Testis (tissue), 3 donors: ENCODE measurements around the gene FA2H. TPM values are rescaled to one million over a fixed set of nuclear protein-coding genes. Genes with fewer than 3 reads are reported as not detected.
"Not testable (repeated sequence)": the region's sequence is repeated elsewhere in the genome, so short reads cannot be mapped to it uniquely, and the experiment has no call there.

ENCODE experiments used
- DNase-seq: peaks from one replicate; pipeline ENCODE4 v3.0.0-alpha.2; 2019
- H3K27ac ChIP-seq, 2 donors: fragments of 200-600 bp; sonication (generic); one replicate each; pipeline ENCODE4 v1.5.1; 2019
- H3K27me3 ChIP-seq: fragments of 200-600 bp; sonication (generic); one replicate; pipeline ENCODE4 v1.5.1; 2019
- H3K36me3 ChIP-seq: fragments of 200-600 bp; sonication (generic); one replicate; pipeline ENCODE4 v1.5.1; 2017; ENCODE audit warnings: low read depth; ENCODE audit errors: missing control alignments
- H3K4me1 ChIP-seq: fragments of 200-600 bp; sonication (generic); one replicate; pipeline ENCODE4 v1.5.1; 2019
- H3K4me3 ChIP-seq, 2 donors: fragments of 200-600 bp; sonication (generic); one replicate each; pipeline ENCODE4 v1.5.1; 2017 to 2019
- H3K9me3 ChIP-seq: fragments of 200-600 bp; sonication (generic); one replicate; pipeline ENCODE4 v1.5.1; 2017
- POLR2A ChIP-seq: fragments of 450-650 bp; IDR thresholded peaks from one replicate; pipeline ENCODE4 v1.6.1; 2017; ENCODE audit warnings: antibody characterized with exemption, mild to moderate bottlenecking, moderate library complexity
- WGBS, 2 donors: methylation state at CpG; one replicate each; pipeline ENCODE4 v1.1.5; 2018; 5-methylcytosine and 5-hydroxymethylcytosine counted together
- intact Hi-C: fragments of 100-400 bp; cut with DNase I; formaldehyde crosslinking; loops from one replicate; pipeline ENCODE4 v1.15.1; 2023; ENCODE audit warnings: low total_unique reads
- polyA plus RNA-seq: library from polyadenylated mRNA; stranded (reverse); fragments of 350-450 nt; fragmentation: Illumina TruSeq; extraction: RNeasy Lipid Tissue Mini Kit (QIAGEN cat#74804); gene quantifications from one replicate; pipeline ENCODE4 v1.2.3, GENCODE V29; 2014; ENCODE audit warnings: low read depth, low replicate concordance; ENCODE audit not compliant: insufficient read depth
- total RNA-seq, 2 donors: library from RNA; depleted of rRNA; stranded (reverse); fragments of >200 nt; gene quantifications; one replicate each; pipeline ENCODE4 v1.2.3, GENCODE V29; 2016
- TF ChIP-seq, protein P1 (sequence below), 3 experiments: fragments of 450-650 bp in 2 of 3; fragments of 200-600 bp in 1 of 3; sonication (generic) in 1 of 3; IDR thresholded peaks; one replicate each; pipeline ENCODE4 v1.5.1; 2016 to 2019; ENCODE audit warnings: antibody characterized with exemption in 3 of 3, mild to moderate bottlenecking in 2 of 3, moderate library complexity in 1 of 3

FA2H gene
- total and polyA plus RNA-seq, 3 donors from 2014 or later, result 3.0 to 7.8 (median 5.9) TPM

DNA sequence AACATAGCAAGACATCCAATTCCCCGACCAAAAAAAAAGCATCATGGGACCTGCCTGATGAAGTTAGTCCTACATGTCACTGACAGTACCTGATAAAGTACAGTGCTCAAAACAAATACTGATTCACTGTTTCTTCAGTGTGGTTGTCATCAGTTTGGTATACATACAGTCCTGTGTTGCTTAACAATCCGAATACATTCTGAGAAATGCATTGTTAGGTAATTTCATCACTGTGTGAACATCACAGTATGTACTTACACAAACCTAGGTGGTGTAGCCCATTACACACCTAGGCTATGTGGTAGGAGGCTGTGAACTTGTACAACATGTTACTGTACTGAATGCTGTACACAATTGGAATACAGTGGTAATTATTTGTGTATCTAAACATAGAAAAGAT is 19.0 kb upstream of the FA2H start:
- no peak for DNase-seq
- no peaks in the 10 kb centered on the region for H3K27me3 ChIP-seq
- no peaks in the 10 kb centered on the region for H3K4me1 ChIP-seq
- H3K9me3 ChIP-seq, result no peaks in the 10 kb centered on the region
- 82 to 95% methylated on average over 2 of the region's 2 CpGs for WGBS, 2 donors
- intact Hi-C loops, result no loop called here
- H3K4me3 ChIP-seq, result no peak overlapping the region
- no peak for TF ChIP-seq POLR2A
- TF ChIP-seq, protein P1, sequence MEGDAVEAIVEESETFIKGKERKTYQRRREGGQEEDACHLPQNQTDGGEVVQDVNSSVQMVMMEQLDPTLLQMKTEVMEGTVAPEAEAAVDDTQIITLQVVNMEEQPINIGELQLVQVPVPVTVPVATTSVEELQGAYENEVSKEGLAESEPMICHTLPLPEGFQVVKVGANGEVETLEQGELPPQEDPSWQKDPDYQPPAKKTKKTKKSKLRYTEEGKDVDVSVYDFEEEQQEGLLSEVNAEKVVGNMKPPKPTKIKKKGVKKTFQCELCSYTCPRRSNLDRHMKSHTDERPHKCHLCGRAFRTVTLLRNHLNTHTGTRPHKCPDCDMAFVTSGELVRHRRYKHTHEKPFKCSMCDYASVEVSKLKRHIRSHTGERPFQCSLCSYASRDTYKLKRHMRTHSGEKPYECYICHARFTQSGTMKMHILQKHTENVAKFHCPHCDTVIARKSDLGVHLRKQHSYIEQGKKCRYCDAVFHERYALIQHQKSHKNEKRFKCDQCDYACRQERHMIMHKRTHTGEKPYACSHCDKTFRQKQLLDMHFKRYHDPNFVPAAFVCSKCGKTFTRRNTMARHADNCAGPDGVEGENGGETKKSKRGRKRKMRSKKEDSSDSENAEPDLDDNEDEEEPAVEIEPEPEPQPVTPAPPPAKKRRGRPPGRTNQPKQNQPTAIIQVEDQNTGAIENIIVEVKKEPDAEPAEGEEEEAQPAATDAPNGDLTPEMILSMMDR (IDR thresholded peaks at IDR 0.05), result no peak
- no peak overlapping the region for H3K27ac ChIP-seq
- no peaks in the 10 kb centered on the region for H3K36me3 ChIP-seq

DNA sequence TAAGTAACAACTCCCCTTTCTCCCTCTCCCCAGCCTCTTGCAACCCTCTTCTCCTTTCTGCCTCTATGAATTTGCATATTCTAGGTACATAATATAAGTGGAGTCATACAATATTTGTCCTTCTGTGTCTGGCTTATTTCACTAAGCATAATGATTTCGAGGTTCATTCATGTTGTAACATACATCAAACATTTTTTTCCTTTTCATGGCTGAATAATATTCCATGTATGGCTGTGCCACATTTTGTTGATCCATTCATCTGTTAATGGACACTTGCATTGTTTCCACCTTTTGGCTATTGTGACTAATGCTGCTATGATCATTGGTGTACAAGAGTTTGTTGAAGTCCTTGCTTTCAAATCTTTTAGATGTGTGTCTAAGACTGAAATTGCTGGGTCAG is 17.6 kb upstream of the FA2H start:
- H3K27me3 ChIP-seq, result no peaks in the 10 kb centered on the region
- intact Hi-C loops, result no loop called here
- WGBS, 2 donors, result 95% methylated on average over 1 of the region's 1 CpG
- no peak overlapping the region for H3K27ac ChIP-seq
- TF ChIP-seq POLR2A, result no peak
- TF ChIP-seq, protein P1 (IDR thresholded peaks at IDR 0.05), result no peak
- H3K4me3 ChIP-seq, result no peak overlapping the region
- H3K9me3 ChIP-seq, result no peaks in the 10 kb centered on the region
- no peaks in the 10 kb centered on the region for H3K36me3 ChIP-seq
- no peak for DNase-seq
- no peaks in the 10 kb centered on the region for H3K4me1 ChIP-seq

DNA sequence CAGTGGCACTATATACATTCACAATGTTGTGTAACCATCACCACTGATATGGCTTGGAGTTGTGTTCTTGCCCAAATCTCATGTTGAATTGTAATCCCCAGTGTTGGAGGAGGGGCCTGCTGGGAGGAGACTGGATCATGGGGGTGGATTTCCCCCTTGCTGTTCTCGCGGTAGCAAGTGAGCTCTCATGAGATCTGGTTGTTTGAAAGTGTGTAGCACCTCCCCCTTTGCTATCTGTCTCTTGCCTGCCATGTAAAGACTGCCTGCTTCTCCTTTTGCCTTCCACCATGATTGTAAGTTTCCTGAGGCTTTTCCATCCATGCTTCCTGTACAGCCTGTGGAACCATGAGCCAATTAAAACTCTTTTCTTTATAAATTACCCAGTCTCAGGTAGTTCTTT is 17.1 kb upstream of the FA2H start:
- H3K27me3 ChIP-seq, H3K9me3 ChIP-seq, DNase-seq, intact Hi-C loops, H3K36me3 ChIP-seq, H3K4me1 ChIP-seq, H3K27ac ChIP-seq, H3K4me3 ChIP-seq: not testable (repeated sequence)
- WGBS, 2 donors, result 74 to 88% methylated on average over 2 of the region's 2 CpGs

DNA sequence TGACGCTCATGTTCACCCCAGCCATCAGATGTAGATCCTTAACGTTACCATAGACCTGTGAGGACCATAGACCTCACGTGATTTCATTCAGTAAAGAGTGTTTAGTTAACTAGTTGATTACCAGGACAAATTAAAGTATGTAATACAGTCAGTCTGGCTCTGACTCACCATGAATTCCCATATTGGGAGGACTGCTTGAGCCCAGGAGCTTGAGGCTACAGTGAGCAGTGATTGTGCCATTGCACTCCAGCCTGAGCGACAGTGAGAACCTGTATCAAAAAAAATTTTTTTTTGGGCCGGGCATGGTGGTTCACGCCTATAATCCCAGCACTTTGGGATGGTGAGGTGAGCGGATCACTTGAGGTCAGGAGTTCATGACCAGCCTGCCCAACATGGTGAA is 13.5 kb upstream of the FA2H start:
- intact Hi-C loops, result no loop called here
- no peaks in the 10 kb centered on the region for H3K9me3 ChIP-seq

DNA sequence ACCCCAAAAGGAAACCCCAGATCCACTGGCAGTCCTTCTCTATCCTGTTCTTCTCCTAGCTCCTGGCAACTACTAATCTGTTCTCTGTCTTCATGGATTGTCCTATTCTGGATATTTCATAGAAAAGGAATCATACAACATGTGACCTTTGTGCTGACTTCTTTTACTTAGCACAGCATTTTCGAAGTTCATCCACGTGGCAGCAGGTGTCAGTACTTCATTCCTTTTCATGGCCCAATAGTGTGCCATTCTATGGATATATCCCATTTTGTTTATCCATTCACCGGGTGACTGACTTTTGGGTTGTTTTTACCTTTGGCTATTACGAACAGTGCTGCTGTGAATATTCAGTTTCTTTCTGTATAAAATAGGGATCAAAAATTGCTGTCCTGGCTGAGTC is 10.4 kb upstream of the FA2H start:
- intact Hi-C loops, result no loop called here
- TF ChIP-seq, protein P1 (IDR thresholded peaks at IDR 0.05), result no peak
- no peak for TF ChIP-seq POLR2A

More for the DNA sequence above, 13.5 kb upstream of the FA2H start:
- no peak for DNase-seq
- H3K4me1 ChIP-seq, result no peaks in the 10 kb centered on the region
- H3K27ac ChIP-seq, result no peak overlapping the region
- TF ChIP-seq, protein P1 (IDR thresholded peaks at IDR 0.05), result no peak
- no peak for TF ChIP-seq POLR2A
- H3K4me3 ChIP-seq, result no peak overlapping the region
- no peaks in the 10 kb centered on the region for H3K27me3 ChIP-seq
- H3K36me3 ChIP-seq, result no peaks in the 10 kb centered on the region
- WGBS, 2 donors, result 76 to 87% methylated on average over 7 of the region's 7 CpGs

More for the DNA sequence above, 10.4 kb upstream of the FA2H start:
- Histone ChIP-seq H3K4me1 (no peaks in the 10 kb centered on the region), H3K27ac (no peak overlapping the region), H3K4me3 (no peak overlapping the region), H3K9me3 (no peaks in the 10 kb centered on the region), H3K27me3 (no peaks in the 10 kb centered on the region), H3K36me3 (no peaks in the 10 kb centered on the region)
- no peak for DNase-seq
- WGBS, 2 donors, result 83 to 85% methylated on average over 4 of the region's 4 CpGs
